ENCODE results near the gene PDCD6IP. TPM values are rescaled to one million over a fixed set of nuclear protein-coding genes. Genes with fewer than 3 reads are reported as not detected.

The PDCD6IP gene
- total RNA-seq, 4 donors from 2014 or later: 74.3 to 317 (median 164) TPM

- no peak for DNase-seq
- intact Hi-C loops (cut with DNase I; ENCODE audit: low total_unique reads): no loop called here
- Histone ChIP-seq H3K27me3 (no peaks in the 10 kb centered on the region), H3K4me1 (peaks cover 0 to 4% of the 10 kb centered on the region in 2 donors), H3K36me3 (no peaks in the 10 kb centered on the region), H3K4me3 (no peak overlapping the region), H3K27ac (no peak overlapping the region), H3K9me3 (no peaks in the 10 kb centered on the region)
- TF ChIP-seq POLR2A (IDR thresholded peaks at IDR 0.05) (no peak), CTCF (IDR thresholded peaks at IDR 0.05) (no peak)
Measured at GRCh38 chr3:33803894-33804526, 5.6 kb downstream of the PDCD6IP start.

- H3K4me1 ChIP-seq: peaks cover 0 to under 1% of the 10 kb centered on the region in 2 donors
- H3K4me3 ChIP-seq: no peak overlapping the region
- no peak overlapping the region for H3K27ac ChIP-seq
- DNase-seq: no peak
- TF ChIP-seq CTCF (IDR thresholded peaks at IDR 0.05) (no peak), POLR2A (IDR thresholded peaks at IDR 0.05) (no peak)
- no peaks in the 10 kb centered on the region for H3K9me3 ChIP-seq
- H3K27me3 ChIP-seq: no peaks in the 10 kb centered on the region
- intact Hi-C loops (cut with DNase I; ENCODE audit: low total_unique reads): no loop called here
- no peaks in the 10 kb centered on the region for H3K36me3 ChIP-seq
Measured at GRCh38 chr3:33807191-33807590, 8.8 kb downstream of the PDCD6IP start.

- Histone ChIP-seq H3K9me3 (no peaks in the 10 kb centered on the region), H3K27me3 (no peaks in the 10 kb centered on the region), H3K27ac (no peak overlapping the region), H3K4me1 (peaks cover 0 to 4% of the 10 kb centered on the region in 2 donors), H3K4me3 (no peak overlapping the region), H3K36me3 (no peaks in the 10 kb centered on the region)
- DNase-seq: no peak
- TF ChIP-seq POLR2A (IDR thresholded peaks at IDR 0.05) (no peak), CTCF (IDR thresholded peaks at IDR 0.05) (no peak)
- intact Hi-C loops (cut with DNase I; ENCODE audit: low total_unique reads): no loop called here
Measured at GRCh38 chr3:33808559-33808958, 10.1 kb downstream of the PDCD6IP start.

- intact Hi-C loops (cut with DNase I; ENCODE audit: low total_unique reads): no loop called here
- Histone ChIP-seq H3K4me3 (no peak overlapping the region), H3K9me3 (no peaks in the 10 kb centered on the region), H3K27me3 (no peaks in the 10 kb centered on the region), H3K4me1 (peaks cover 0 to 4% of the 10 kb centered on the region in 2 donors), H3K36me3 (no peaks in the 10 kb centered on the region), H3K27ac (no peak overlapping the region)
- DNase-seq: no peak
- TF ChIP-seq POLR2A (IDR thresholded peaks at IDR 0.05) (no peak), CTCF (IDR thresholded peaks at IDR 0.05) (no peak)
Measured at GRCh38 chr3:33810545-33810944, 12.1 kb downstream of the PDCD6IP start.

GRCh38 chr3:33821989-33822388 is 23.6 kb downstream of the PDCD6IP start:
- Histone ChIP-seq H3K36me3 (no peaks in the 10 kb centered on the region), H3K4me3 (no peak overlapping the region), H3K4me1 (peaks cover 0 to 5% of the 10 kb centered on the region in 2 donors), H3K9me3 (no peaks in the 10 kb centered on the region), H3K27ac (no peak overlapping the region), H3K27me3 (no peaks in the 10 kb centered on the region)
- no peak for DNase-seq
- intact Hi-C loops (cut with DNase I; ENCODE audit: low total_unique reads): no loop called here
- no peak for TF ChIP-seq CTCF (IDR thresholded peaks at IDR 0.05)
- no peak for TF ChIP-seq POLR2A (IDR thresholded peaks at IDR 0.05)
